ENCODE data around the gene CDHR4.
"Not testable (repeated sequence)": the region's sequence is repeated elsewhere in the genome, so short reads cannot be mapped to it uniquely, and the experiment has no call there.

Gene CDHR4

GRCh38 chr3:49779358-49780079 lies 20.2 kb downstream of the CDHR4 start:
- DNase-seq = no peak

GRCh38 chr3:49776101-49776500 lies 23.6 kb downstream of the CDHR4 start:
- DNase-seq = not testable (repeated sequence)

GRCh38 chr3:49775538-49775937 lies 24.1 kb downstream of the CDHR4 start:
- no peak for DNase-seq

GRCh38 chr3:49772703-49773102 lies 27.0 kb downstream of the CDHR4 start:
- DNase-seq = no peak

- no peak for DNase-seq
These were observed 28.2 kb downstream of the CDHR4 start for GRCh38 chr3:49771340-49771938.

GRCh38 chr3:49769926-49770325 lies 29.7 kb downstream of the CDHR4 start:
- no peak for DNase-seq

- no peak for DNase-seq
These were observed 30.3 kb downstream of the CDHR4 start for GRCh38 chr3:49769286-49769915.

- no peak for DNase-seq
These were observed 35.7 kb downstream of the CDHR4 start for GRCh38 chr3:49763981-49764380.

- no peak for DNase-seq
These were observed 38.0 kb downstream of the CDHR4 start for GRCh38 chr3:49761661-49762060.

GRCh38 chr3:49759226-49759625 lies 40.4 kb downstream of the CDHR4 start:
- DNase-seq = no peak

GRCh38 chr3:49757197-49757596 lies 42.5 kb downstream of the CDHR4 start:
- no peak for DNase-seq

GRCh38 chr3:49756036-49756435 lies 43.6 kb downstream of the CDHR4 start:
- DNase-seq = no peak

- DNase-seq = no peak
These were observed 45.1 kb downstream of the CDHR4 start for GRCh38 chr3:49754536-49754935.

GRCh38 chr3:49751501-49751900 lies 48.2 kb downstream of the CDHR4 start:
- no peak for DNase-seq

- DNase-seq = no peak
These were observed 49.6 kb downstream of the CDHR4 start for GRCh38 chr3:49750056-49750455.

GRCh38 chr3:49748874-49749273 lies 50.8 kb downstream of the CDHR4 start:
- not testable (repeated sequence) for DNase-seq

GRCh38 chr3:49747792-49748480 lies 51.7 kb downstream of the CDHR4 start:
- DNase-seq = no peak

GRCh38 chr3:49745986-49746385 lies 53.7 kb downstream of the CDHR4 start:
- DNase-seq = no peak
